ENCODE measurements around the gene RPP40. TPM values are rescaled to one million over a fixed set of nuclear protein-coding genes. Genes with fewer than 3 reads are reported as not detected.

The RPP40 gene
- total RNA-seq, 2 donors from 2014 or later, result 4.1 to 5.5 TPM

- H3K4me1 ChIP-seq (replicated peaks), result no peaks in the 10 kb centered on the region
- H3K27me3 ChIP-seq (replicated peaks; ENCODE audit: insufficient read depth), result no peaks in the 10 kb centered on the region
- H3K9me3 ChIP-seq, result no peaks in the 10 kb centered on the region
- intact Hi-C loops (cut with DNase I), result no loop called here
- TF ChIP-seq POLR2AphosphoS5 (IDR thresholded peaks at IDR 0.05), result no peak
- TF ChIP-seq CTCF (IDR thresholded peaks at IDR 0.05), result no peak
- TF ChIP-seq POLR2A (IDR thresholded peaks at IDR 0.05), result no peak
- DNase-seq (ENCODE audit: low spot score), result no peak
- 15% methylated on average over 14 of the region's 14 CpGs for WGBS
- H3K27ac ChIP-seq, result no peak overlapping the region
- H3K36me3 ChIP-seq, result no peaks in the 10 kb centered on the region
- no peak overlapping the region for H3K4me3 ChIP-seq
Measured at GRCh38 chr6:4973982-4974745, 29.7 kb downstream of the RPP40 start.

GRCh38 chr6:4973415-4973814, 30.4 kb downstream of the RPP40 start:
- H3K9me3 ChIP-seq, result no peaks in the 10 kb centered on the region
- no peak for TF ChIP-seq CTCF (IDR thresholded peaks at IDR 0.05)
- TF ChIP-seq POLR2A (IDR thresholded peaks at IDR 0.05), result no peak
- no peak for TF ChIP-seq POLR2AphosphoS5 (IDR thresholded peaks at IDR 0.05)
- no peaks in the 10 kb centered on the region for H3K27me3 ChIP-seq (replicated peaks; ENCODE audit: insufficient read depth)
- H3K27ac ChIP-seq, result no peak overlapping the region
- DNase-seq (ENCODE audit: low spot score), result no peak
- no peaks in the 10 kb centered on the region for H3K36me3 ChIP-seq
- intact Hi-C loops (cut with DNase I), result no loop called here
- no peak overlapping the region for H3K4me3 ChIP-seq
- H3K4me1 ChIP-seq (replicated peaks), result no peaks in the 10 kb centered on the region
- WGBS, result 91% methylated on average over 13 of the region's 13 CpGs

- TF ChIP-seq POLR2AphosphoS5 (IDR thresholded peaks at IDR 0.05) (no peak), POLR2A (IDR thresholded peaks at IDR 0.05) (no peak), CTCF (IDR thresholded peaks at IDR 0.05) (no peak)
- no peak for DNase-seq (ENCODE audit: low spot score)
- Histone ChIP-seq H3K4me1 (replicated peaks) (no peaks in the 10 kb centered on the region), H3K36me3 (no peaks in the 10 kb centered on the region), H3K27ac (no peak overlapping the region), H3K9me3 (no peaks in the 10 kb centered on the region), H3K4me3 (no peak overlapping the region), H3K27me3 (replicated peaks; ENCODE audit: insufficient read depth) (no peaks in the 10 kb centered on the region)
- intact Hi-C loops (cut with DNase I), result no loop called here
- WGBS, result 86% methylated on average over 10 of the region's 10 CpGs
Measured at GRCh38 chr6:4972438-4972837, 31.4 kb downstream of the RPP40 start.

- H3K4me3 ChIP-seq, result no peak overlapping the region
- H3K27ac ChIP-seq, result no peak overlapping the region
- no peak for DNase-seq (ENCODE audit: low spot score)
- intact Hi-C loops (cut with DNase I), result no loop called here
- H3K27me3 ChIP-seq (replicated peaks; ENCODE audit: insufficient read depth), result no peaks in the 10 kb centered on the region
- no peak for TF ChIP-seq POLR2AphosphoS5 (IDR thresholded peaks at IDR 0.05)
- no peak for TF ChIP-seq CTCF (IDR thresholded peaks at IDR 0.05)
- no peak for TF ChIP-seq POLR2A (IDR thresholded peaks at IDR 0.05)
- H3K4me1 ChIP-seq (replicated peaks), result no peaks in the 10 kb centered on the region
- no peaks in the 10 kb centered on the region for H3K9me3 ChIP-seq
- no peaks in the 10 kb centered on the region for H3K36me3 ChIP-seq
- WGBS, result 85% methylated on average over 7 of the region's 7 CpGs
Measured at GRCh38 chr6:4971851-4972250, 32.0 kb downstream of the RPP40 start.

GRCh38 chr6:4970739-4971395, 33.0 kb downstream of the RPP40 start:
- DNase-seq (ENCODE audit: low spot score), result no peak
- TF ChIP-seq POLR2AphosphoS5 (IDR thresholded peaks at IDR 0.05), result no peak
- no peak for TF ChIP-seq CTCF (IDR thresholded peaks at IDR 0.05)
- TF ChIP-seq POLR2A (IDR thresholded peaks at IDR 0.05), result no peak
- Histone ChIP-seq H3K27ac (no peak overlapping the region), H3K4me1 (replicated peaks) (no peaks in the 10 kb centered on the region), H3K4me3 (no peak overlapping the region), H3K36me3 (no peaks in the 10 kb centered on the region), H3K9me3 (no peaks in the 10 kb centered on the region), H3K27me3 (replicated peaks; ENCODE audit: insufficient read depth) (no peaks in the 10 kb centered on the region)
- intact Hi-C loops (cut with DNase I), result no loop called here
- 43% methylated on average over 9 of the region's 9 CpGs for WGBS

Data from prostate gland (tissue), 2 donors.